ENCODE measurements around the gene SCO2.

The SCO2 gene

GRCh38 chr22:50551160-50551752 lies 25.9 kb upstream of the SCO2 start:
- H4K20me1 ChIP-seq (ENCODE audit: insufficient read depth, low read length), result no peaks in the 10 kb centered on the region
- no peak for ATAC-seq (ENCODE audit: insufficient read depth, low read depth)
- DNase-seq, result no peak
- no peaks in the 10 kb centered on the region for H3K9me3 ChIP-seq (ENCODE audit: insufficient read depth, low read length, severe bottlenecking)
- no peaks in the 10 kb centered on the region for H3K36me3 ChIP-seq (ENCODE audit: insufficient read depth, low read length)
- TF ChIP-seq EZH2 (IDR thresholded peaks at IDR 0.05; ENCODE audit: borderline replicate concordance, low read depth, low read length, severe bottlenecking) (no peak), CTCF (IDR thresholded peaks at IDR 0.05; ENCODE audit: borderline replicate concordance, extremely low read depth, low read length, poor library complexity, severe bottlenecking) (no peak)
- H3K27me3 ChIP-seq (ENCODE audit: insufficient read depth, low read length, poor library complexity), result no peaks in the 10 kb centered on the region
- no peak overlapping the region for H2AFZ ChIP-seq (ENCODE audit: low read depth, low read length)
- H3K27ac ChIP-seq (ENCODE audit: low read length), result no peak overlapping the region
- no peaks in the 10 kb centered on the region for H3K79me2 ChIP-seq (ENCODE audit: insufficient read depth, low read length)
- H3K9ac ChIP-seq (ENCODE audit: low read depth, low read length), result no peak overlapping the region
- no peak overlapping the region for H3K4me3 ChIP-seq (ENCODE audit: low read depth in 1 of 2, low read length in 2 of 2)
- H3K4me2 ChIP-seq (ENCODE audit: insufficient read depth, low read length), result no peak overlapping the region
- no peaks in the 10 kb centered on the region for H3K4me1 ChIP-seq (ENCODE audit: insufficient read depth, low read length)

- TF ChIP-seq EZH2 (IDR thresholded peaks at IDR 0.05; ENCODE audit: borderline replicate concordance, low read depth, low read length, severe bottlenecking), result no peak
- no peak for TF ChIP-seq CTCF (IDR thresholded peaks at IDR 0.05; ENCODE audit: borderline replicate concordance, extremely low read depth, low read length, poor library complexity, severe bottlenecking)
- no peaks in the 10 kb centered on the region for H4K20me1 ChIP-seq (ENCODE audit: insufficient read depth, low read length)
- peaks cover 8% of the 10 kb centered on the region for H3K4me1 ChIP-seq (ENCODE audit: insufficient read depth, low read length)
- H3K9me3 ChIP-seq (ENCODE audit: insufficient read depth, low read length, severe bottlenecking), result no peaks in the 10 kb centered on the region
- no peaks in the 10 kb centered on the region for H3K36me3 ChIP-seq (ENCODE audit: insufficient read depth, low read length)
- no peaks in the 10 kb centered on the region for H3K79me2 ChIP-seq (ENCODE audit: insufficient read depth, low read length)
- no peak overlapping the region for H3K4me3 ChIP-seq (ENCODE audit: low read depth in 1 of 2, low read length in 2 of 2)
- no peak overlapping the region for H3K9ac ChIP-seq (ENCODE audit: low read depth, low read length)
- no peak for ATAC-seq (ENCODE audit: insufficient read depth, low read depth)
- H2AFZ ChIP-seq (ENCODE audit: low read depth, low read length), result no peak overlapping the region
- H3K27ac ChIP-seq (ENCODE audit: low read length), result no peak overlapping the region
- H3K4me2 ChIP-seq (ENCODE audit: insufficient read depth, low read length), result no peak overlapping the region
- no peak for DNase-seq
- no peaks in the 10 kb centered on the region for H3K27me3 ChIP-seq (ENCODE audit: insufficient read depth, low read length, poor library complexity)
Observed at GRCh38 chr22:50550395-50550794, 25.0 kb upstream of the SCO2 start.

- no peaks in the 10 kb centered on the region for H3K79me2 ChIP-seq (ENCODE audit: insufficient read depth, low read length)
- H3K4me3 ChIP-seq (ENCODE audit: low read depth in 1 of 2, low read length in 2 of 2), result no peak overlapping the region
- H3K9me3 ChIP-seq (ENCODE audit: insufficient read depth, low read length, severe bottlenecking), result no peaks in the 10 kb centered on the region
- H2AFZ ChIP-seq (ENCODE audit: low read depth, low read length), result no peak overlapping the region
- no peak overlapping the region for H3K4me2 ChIP-seq (ENCODE audit: insufficient read depth, low read length)
- H3K4me1 ChIP-seq (ENCODE audit: insufficient read depth, low read length), result peaks cover 20% of the 10 kb centered on the region
- no peak overlapping the region for H3K27ac ChIP-seq (ENCODE audit: low read length)
- DNase-seq, result no peak
- H3K36me3 ChIP-seq (ENCODE audit: insufficient read depth, low read length), result no peaks in the 10 kb centered on the region
- H3K9ac ChIP-seq (ENCODE audit: low read depth, low read length), result no peak overlapping the region
- H4K20me1 ChIP-seq (ENCODE audit: insufficient read depth, low read length), result peaks cover 7% of the 10 kb centered on the region
- TF ChIP-seq EZH2 (IDR thresholded peaks at IDR 0.05; ENCODE audit: borderline replicate concordance, low read depth, low read length, severe bottlenecking) (no peak), CTCF (IDR thresholded peaks at IDR 0.05; ENCODE audit: borderline replicate concordance, extremely low read depth, low read length, poor library complexity, severe bottlenecking) (no peak)
- no peak for ATAC-seq (ENCODE audit: insufficient read depth, low read depth)
- peaks cover 10% of the 10 kb centered on the region for H3K27me3 ChIP-seq (ENCODE audit: insufficient read depth, low read length, poor library complexity)
Observed at GRCh38 chr22:50548921-50549790, 23.8 kb upstream of the SCO2 start.

Measured in DND-41 (cell line).